Ammon's horn (tissue), 1 donor: ENCODE data around the gene PLXNA2.

Experiments
- DNase-seq: peaks from one replicate; pipeline ENCODE4 v3.0.0-alpha.2; 2016; ENCODE audit warnings: low spot score

Gene PLXNA2

DNA sequence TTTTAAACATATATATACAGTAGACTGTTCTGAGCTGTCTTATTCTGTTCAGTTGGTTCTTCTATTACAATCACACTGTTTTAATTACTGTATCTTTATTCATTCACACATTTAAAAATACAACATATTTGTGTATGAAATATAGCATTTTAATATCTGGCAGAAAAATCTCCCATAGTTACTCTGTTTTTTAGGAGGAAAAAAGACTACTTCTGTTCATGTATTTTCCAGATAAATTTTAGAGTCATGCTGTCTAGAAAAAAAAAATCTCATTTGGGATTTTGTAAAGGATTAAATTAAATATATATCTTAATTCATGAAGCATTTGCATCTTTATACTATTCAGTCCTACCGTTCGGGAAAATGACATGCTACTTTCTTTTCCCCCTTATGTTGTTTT is 231.5 kb downstream of the PLXNA2 start:
- DNase-seq, result no peak

- DNase-seq, result no peak
Observed at GRCh38 chr1:208010487-208011071, 233.6 kb downstream of the PLXNA2 start.

DNA sequence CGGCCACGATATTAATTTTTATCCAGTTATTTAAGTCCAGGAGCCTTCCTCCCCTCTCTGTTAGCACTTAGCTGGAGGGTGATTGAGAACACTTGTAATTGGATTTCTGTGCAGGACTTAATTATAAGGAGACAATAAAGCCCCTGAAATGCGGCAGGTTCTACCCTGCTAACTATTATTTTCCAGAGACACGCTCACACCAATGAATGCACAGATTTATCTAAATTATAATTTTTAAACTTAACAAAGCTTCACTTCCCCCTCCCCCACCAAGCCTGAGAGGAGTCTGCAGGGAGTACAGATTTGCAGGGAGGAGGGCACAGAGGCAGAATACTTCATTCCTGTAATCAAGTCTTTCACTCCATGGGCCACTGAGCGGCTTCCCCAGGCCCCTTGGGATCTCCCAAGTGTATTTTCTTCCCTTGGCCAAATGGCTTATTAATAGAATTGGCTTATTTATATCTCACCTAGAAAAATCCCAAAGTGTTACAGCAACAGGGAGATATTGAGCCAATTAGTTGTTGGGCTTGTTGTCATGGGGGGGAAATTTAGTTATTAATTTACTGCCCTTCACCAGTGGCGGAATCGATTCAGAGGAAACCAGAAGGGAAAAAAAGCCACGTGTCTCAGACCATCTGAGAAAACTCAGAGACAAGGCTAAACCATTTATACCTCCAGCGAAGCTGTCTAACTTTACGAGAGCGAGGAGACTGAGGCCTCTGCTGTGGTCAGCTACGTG is 234.3 kb downstream of the PLXNA2 start:
- DNase-seq, result no peak

- no peak for DNase-seq
Observed at GRCh38 chr1:208009303-208009702, 234.9 kb downstream of the PLXNA2 start.

- no peak for DNase-seq
Observed at GRCh38 chr1:208008534-208008933, 235.7 kb downstream of the PLXNA2 start.

GRCh38 chr1:208007938-208008342 is 236.2 kb downstream of the PLXNA2 start:
- no peak for DNase-seq

GRCh38 chr1:208007319-208007937 is 236.8 kb downstream of the PLXNA2 start:
- DNase-seq, result no peak

- no peak for DNase-seq
Observed at GRCh38 chr1:208006258-208006920, 237.8 kb downstream of the PLXNA2 start.

GRCh38 chr1:208004851-208005250 is 239.3 kb downstream of the PLXNA2 start:
- DNase-seq, result no peak

DNA sequence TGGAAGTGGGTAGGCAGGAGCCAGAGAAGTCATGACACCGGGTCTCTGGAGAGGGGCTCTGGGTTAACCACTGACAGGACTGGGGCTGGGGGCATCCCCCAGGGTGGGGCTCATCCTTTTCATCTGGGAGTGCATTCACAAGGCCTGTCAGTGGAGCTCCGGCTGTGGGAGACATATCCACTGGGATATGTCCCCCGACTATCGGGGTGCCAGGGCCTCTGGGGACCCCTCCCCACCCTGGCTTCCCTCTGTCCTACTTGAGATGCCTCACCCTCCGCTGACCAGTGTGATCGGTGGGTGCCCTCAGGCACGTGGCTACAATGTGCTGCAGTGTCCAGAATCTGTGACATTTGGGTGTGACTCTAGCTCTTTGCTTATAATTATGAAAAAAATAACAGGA is 240.9 kb downstream of the PLXNA2 start:
- no peak for DNase-seq

- DNase-seq, result no peak
Observed at GRCh38 chr1:208002672-208003071, 241.5 kb downstream of the PLXNA2 start.

GRCh38 chr1:208002078-208002477 is 242.1 kb downstream of the PLXNA2 start:
- DNase-seq, result no peak

DNA sequence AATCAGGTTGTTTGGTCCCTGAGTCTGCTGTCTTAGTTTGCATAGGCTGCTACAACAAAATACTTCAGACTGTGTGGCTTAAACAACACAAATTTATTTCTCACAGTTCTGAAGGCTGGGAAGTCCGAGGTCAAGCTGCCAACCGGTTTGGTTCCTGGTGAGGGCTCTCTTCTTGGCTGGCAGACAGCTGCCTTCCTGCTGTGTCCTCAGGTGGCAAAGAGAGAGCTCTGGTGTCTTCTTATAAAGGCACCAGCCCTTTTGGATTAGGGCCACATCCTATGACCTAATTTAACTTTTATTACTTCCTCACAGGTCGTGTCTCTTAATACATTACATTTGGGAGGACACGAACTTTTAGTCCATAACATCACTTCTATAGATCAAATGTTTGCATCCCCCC is 243.7 kb downstream of the PLXNA2 start:
- DNase-seq, result no peak

GRCh38 chr1:207999972-208000371 is 244.2 kb downstream of the PLXNA2 start:
- DNase-seq, result no peak

- no peak for DNase-seq
Observed at GRCh38 chr1:207999274-207999915, 244.8 kb downstream of the PLXNA2 start.

- no peak for DNase-seq
Observed at GRCh38 chr1:207998691-207999090, 245.5 kb downstream of the PLXNA2 start.

DNA sequence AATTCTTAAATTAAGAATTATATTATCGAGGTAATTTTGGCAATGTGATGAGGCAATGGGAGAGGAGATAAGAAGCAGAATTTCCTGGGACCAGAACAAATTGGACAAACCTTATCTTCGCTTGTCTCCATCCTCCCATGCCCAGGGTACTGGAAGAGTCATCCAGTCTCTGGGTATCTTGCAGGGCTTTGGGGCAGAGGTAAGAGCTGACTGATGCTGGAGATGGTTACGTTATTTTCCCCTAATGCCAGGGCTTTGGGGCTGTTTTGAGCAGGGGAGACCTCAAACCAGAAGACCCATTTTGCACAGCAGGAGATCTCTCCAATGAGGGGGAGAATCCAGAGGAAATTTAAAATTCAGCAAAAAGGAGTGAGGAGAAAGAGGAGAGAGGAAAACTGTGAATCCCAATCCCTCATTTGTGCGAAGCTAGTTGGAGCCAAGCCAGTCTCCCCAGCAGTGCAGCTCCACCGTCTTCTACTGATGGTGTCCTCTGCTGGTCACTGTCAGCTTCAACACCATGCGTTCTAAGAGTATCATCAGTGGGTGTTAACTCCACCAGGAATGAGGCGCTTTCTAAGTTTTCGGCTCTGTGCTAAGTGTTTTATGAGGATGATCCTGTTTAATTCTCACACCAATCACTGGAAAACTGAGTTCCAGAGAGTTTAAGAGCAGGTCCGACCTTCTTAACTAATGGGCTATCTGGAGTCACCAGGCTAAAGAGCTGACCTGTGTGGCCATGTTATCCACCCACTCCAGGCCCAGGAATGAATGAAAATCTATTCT is 246.5 kb downstream of the PLXNA2 start:
- DNase-seq, result peak; percentile 87

GRCh38 chr1:207996636-207997035 is 247.5 kb downstream of the PLXNA2 start:
- DNase-seq, result no peak

DNA sequence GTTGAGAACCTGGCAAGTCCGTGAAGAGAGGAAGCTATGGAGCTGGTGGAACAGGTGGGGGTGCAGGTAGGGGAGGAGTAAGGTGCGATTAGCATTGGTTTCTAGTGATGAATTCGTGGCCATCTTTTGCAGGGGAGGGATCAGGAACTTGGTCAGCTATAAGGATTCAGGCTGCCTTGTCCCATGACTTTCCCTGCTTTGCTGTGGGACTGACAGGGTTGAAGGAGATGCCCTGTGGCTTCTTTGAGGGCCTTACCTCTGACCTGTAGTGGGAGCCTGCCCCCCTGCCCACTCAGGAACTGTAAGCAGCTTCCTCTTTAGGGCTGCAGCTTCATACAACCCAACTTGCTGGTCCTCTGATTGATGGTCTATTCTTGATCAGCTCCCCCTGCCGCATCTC is 248.6 kb downstream of the PLXNA2 start:
- DNase-seq, result no peak

- DNase-seq, result no peak
Observed at GRCh38 chr1:207993477-207994445, 250.4 kb downstream of the PLXNA2 start.
